GM19043 (cell line): Measurements from ENCODE around the gene ZDHHC19.
A peak's percentile ranks its signal among the peaks of the same experiment; 100 is the strongest.
"Not testable (repeated sequence)": the region's sequence is repeated elsewhere in the genome, so short reads cannot be mapped to it uniquely, and the experiment has no call there.

ENCODE experiments used
- ATAC-seq: cut with Tn5 transposase; IDR thresholded peaks from one replicate; pipeline ENCODE4 v1.9.1; 2021; ENCODE audit warnings: low read depth; ENCODE audit not compliant: unreplicated experiment

Gene ZDHHC19

DNA sequence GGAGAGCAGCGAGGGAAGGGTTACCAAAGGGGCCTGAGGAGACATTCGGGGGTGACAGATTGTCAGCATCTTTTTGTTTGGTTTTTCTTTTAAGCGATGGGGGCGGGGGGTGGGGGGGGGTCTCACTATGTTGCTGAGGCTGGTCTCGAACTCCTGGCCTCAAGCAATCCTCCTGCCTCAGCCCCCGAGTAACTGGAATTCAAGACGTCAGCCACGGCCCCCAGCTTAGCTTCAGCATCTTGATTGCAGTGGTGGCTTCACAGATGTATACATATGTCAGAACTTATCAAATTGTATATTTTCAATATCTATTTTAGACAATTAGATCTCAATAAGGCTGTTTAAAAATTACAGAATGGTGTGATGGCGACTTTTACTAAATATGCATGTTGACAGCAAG, 30.9 kb downstream of the ZDHHC19 start:
- no peak for ATAC-seq

DNA sequence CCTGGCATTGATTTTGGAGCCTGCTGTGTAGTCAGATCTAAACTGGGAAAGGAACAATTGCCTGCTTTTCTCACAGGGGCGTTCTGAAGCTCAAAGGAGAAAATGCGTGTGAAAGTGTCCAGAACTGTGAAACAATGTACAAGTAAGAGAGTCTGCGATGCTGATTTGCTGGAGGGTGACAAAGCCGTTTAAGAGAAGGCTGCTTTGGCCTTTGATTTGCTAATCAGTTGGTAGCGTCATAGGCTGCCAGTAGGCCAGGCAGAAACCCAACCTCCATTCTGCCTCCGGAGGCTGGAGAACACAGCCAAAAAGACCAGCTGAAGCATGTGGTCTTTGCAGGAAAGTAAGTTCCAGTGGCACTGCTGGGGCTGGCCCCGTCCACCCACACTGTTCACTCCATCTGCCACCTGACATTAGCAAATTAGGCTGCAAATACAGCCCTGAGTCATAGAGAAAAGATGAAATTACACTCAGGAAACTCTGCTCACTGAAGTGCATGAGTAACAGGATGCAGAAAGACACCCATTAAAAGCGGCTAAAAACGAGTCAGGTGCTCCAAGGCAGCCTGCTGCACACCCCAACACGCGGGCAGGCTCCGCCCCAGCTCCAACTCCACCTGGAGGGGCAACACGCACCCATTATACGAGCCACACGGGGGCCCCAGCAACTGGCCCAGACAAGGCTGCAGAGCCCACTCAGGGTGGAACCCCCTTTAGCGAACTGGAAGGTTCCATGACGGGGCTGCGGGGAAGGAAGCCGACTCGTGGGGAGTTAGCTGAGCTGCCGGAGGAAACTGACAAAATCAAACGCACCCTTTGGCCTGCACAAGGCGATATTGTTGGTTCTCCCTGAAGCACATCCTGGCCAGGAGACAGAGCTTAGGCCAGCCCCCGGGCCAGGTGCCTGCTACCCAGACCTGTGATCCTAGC, 31.6 kb downstream of the ZDHHC19 start:
- peak; percentile 56 for ATAC-seq

DNA sequence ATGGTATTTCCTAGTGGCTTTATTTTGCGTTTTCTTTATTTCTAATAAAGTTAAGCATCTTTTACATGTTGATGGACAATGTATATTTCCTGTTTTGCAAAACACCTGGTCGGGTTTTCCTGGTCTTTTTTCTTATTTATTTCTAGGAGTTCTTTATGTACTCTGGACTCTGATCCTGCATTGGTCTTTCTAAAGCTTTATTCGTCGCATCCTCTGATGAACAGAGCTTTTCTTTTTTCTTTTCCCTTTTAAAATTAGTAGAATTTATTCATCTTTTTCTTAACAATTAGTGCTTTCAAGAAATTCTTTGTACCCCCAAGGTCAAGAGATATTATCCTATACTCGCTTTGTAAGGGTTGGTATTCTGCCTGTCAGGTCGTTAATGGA, 32.2 kb downstream of the ZDHHC19 start:
- no peak for ATAC-seq

DNA sequence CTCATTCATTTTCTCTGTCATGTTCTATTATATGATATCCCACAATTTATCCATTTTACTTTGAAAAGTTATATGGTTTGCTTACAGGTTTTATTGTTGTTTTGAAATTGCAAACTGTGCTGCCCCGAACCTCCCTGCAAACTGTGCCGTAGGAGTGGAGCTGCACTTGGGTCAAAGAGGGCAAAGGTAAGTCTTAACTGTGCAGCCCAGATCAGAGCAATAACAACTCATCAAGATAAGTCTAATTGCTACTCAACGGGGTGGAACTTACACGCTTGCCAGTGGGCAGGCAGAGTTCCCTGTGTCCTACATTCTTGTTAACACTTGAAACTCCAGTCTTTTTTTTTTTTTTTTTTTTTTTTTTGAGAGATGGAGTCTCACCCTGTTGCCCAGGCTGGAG, 33.2 kb downstream of the ZDHHC19 start:
- ATAC-seq = no peak

DNA sequence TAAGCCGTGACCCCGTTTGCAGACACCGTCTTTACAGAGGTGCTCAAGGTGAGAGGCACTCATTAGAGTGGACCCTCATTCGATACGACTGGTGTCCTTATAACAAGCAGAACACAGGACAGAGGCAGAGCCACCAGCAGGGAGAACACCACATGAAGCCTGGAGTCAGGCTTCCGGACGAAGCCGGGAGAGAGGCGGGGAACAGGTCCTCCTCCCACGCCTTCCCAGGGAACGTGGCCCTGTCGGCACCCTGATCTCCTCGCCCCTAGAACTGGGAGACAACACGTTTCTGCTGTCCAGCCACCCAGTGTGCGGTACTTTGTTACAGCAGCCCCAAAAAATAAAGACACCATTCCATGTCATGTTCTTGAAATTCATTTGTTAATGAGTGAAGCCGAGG, 33.6 kb downstream of the ZDHHC19 start:
- no peak for ATAC-seq

DNA sequence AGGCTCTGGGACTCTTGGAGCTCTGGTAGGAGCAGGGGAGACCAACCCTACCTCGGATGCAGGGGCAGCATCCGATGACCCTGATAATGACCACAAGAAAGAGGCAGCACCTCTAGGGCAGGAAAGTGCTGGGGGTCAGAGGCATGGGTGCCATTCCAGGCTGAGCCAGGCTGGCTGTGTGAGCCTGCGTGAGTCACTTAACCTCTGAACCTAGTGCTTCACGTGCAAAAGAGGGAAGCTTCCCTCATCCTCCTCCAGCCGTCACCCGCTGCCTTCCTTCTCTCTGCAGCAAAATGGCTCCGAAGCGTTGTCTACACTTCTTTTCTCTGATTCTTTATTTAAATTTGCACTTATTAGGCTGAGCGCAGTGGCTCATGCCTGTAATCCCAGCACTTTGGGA, 35.5 kb downstream of the ZDHHC19 start:
- ATAC-seq = no peak

DNA sequence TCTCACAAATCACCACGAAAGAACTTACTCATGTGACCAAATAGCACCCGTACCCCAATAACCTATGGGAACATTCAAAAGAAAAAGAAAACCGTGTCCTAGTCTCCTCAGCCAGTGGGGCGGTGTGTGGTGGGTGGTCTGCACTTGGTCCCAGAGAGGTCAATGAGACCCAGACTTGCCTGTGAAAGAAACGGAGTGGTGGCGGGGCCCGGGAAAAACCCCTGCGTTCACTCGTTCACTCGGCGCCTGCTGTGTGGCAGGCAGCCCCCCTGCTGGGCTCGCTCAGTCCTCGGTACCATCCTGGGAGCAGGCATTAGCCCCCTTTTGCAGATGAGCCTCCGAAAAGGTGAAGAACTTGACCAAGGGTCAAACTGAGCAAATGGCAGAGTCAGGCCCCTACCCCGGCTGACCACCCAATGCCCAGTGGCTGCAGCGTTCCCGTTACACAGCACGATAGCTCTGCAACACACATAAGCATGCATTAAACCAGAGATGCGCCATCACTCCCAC, 36.0 kb downstream of the ZDHHC19 start:
- ATAC-seq = no peak

DNA sequence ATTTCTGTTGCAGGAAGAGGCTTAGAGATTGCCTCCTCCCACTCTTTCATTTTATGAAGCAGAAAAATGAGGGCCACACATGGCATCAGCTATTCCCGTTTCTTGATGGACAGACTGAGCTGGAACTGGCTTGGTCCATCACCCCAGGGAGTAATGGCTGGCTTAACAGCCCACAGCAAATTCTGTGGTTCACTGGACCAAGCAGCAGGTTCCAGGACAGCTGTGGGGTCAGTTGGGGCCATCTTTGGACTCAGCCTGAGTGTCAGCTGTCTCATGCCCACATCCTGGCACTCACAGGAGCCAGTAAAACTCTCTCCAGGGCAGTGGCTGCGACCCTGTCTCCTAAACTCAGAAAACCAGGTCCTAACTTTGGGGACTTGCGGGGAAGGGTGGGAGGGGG, 36.5 kb downstream of the ZDHHC19 start:
- no peak for ATAC-seq

DNA sequence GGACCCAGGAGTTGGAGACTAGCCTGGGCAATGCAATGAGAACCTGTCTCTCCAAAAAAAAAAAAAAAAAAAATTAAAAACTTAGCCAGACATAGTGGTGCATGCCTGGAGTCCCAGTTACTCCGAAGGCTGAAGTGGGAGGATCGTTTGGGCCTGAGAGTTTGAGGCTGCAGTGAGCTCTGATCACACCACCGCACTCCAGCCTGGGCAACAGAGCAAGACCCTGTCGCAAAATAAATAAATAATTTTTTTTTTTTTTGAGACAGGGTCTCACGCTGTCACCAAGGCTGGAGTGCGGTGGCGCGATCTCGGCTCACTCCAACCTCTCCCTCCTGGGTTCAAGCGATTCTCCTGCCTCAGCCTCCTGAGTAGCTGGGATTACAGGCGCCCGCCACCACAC, 40.9 kb downstream of the ZDHHC19 start:
- not testable (repeated sequence) for ATAC-seq

DNA sequence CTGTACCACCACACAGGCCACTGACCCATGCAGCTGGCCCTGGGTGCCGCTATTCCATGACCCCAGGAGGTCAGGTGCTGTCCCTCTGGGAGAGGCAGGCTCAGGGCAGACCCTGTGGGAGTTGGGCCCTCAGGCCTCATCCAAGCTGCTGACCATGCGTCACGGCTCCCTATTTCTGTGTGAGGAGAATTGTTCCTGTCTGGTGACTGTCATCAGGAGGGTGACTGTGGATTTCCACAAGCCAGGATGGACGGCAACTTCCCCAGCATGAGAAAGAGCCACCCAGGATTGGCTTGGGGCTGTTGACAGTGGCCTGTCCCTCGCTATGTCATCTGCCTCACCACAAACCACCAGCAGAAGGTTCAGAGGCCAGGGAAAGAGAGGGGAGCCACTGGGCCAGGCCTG, 41.4 kb downstream of the ZDHHC19 start:
- no peak for ATAC-seq

DNA sequence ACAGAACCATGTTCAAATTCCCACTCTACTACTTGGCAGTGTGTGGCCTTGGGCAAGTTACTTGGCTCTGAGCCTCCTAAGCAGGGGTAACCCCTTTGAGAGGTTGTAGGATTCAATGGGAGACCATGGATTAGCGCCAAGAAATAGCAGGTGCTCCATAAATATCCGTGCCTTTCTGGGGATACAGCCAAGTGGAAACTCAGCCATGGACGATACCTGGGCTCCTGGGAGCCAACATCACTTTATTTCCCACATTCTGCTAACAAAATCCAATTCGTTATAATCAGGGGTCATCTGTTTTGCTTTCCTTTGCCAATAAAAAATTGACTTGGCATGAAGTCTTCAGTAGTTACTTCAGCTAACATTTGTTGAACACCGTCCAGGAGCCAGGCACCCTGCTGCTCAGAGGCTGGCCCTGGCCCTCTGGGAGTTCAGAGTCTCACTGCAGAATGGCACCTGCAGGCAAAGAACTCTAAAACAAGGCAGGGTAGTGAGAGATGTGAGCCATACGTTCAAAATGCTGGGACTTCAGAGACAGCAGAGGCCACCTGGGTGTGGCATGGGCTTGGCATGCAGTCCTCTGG, 42.3 kb downstream of the ZDHHC19 start:
- ATAC-seq = no peak

DNA sequence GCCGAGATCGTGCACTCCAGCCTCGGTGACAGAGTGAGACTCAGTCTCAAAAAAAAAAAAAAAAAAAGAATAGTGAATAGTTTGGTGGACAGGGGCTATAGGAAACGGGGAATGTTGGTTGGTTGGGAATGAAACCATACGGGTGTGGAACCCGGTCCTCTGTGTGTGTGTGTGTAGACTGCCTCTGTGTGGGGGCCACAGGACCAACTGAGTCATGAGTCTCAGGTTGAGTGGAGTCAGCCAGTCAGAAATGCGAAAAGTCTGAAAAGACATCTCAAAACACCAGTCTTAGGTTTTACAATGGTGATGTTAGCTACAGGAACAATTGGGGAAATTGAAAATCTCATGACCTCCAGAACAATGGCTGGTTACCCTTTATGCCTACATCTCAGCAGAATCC, 44.5 kb downstream of the ZDHHC19 start:
- ATAC-seq = no peak

DNA sequence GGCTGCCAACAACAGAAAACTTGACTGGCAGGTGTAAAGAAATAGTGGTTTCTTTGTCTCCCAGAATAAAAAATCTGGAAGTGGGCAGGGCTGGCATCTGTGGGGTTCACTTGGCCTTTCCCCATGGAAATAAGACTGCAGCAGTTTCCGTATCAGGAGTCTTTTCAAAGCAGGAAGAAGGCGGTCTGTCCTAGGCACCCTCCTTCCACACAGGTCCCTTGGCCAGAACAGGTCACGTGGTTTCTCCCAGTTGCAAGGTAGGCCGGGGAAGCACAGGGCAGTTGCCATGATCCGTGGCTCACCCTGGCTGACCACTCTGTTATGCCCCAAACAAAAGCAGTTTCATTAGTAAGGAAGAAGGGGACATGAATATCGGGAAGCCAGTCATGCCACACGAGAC, 45.4 kb downstream of the ZDHHC19 start:
- ATAC-seq = no peak

DNA sequence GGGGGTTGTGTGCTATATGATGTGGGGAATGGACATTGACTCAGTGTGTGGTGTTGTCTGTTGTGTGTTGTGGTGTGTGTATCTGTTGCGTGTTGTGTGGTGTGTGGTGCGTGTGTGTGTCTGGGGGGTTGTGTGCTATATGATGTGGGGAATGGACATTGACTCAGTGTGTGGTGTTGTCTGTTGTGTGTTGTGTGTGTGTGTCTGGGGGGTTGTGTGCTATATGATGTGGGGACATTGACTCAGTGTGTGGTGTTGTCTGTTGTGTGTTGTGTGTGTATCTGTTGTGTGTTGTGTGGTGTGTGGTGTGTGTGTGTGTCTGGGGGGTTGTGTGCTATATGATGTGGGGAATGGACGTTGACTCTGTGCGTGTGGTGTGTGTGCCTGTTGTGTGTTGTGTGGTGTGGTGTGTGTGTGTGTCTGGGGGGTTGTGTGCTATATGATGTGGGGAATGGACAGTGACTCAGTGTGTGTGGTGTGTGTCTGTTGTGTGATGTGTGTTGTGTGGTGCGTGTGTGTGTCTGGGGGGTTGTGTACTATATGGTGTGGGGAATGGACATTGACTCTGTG, 46.1 kb downstream of the ZDHHC19 start:
- not testable (repeated sequence) for ATAC-seq

DNA sequence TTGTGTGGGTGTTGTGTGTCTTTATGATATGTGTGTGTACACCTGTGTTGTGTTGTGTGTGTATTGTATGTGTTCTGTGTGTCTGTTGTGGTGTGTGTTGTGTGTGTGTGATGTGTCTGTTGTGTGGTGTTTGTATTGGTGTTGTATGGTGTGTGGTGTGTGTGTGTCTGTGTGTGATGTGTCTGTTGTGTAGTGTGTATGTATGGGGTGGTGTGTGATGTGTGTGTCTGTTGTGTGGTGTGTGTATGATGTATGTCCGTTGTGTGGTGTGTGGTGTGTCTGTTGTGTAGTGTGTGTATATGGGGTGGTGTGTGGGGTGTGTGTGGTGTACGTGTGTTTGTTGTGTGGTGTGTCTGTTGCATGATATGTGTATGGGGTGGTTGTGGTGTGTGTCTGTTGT, 46.6 kb downstream of the ZDHHC19 start:
- ATAC-seq = no peak

DNA sequence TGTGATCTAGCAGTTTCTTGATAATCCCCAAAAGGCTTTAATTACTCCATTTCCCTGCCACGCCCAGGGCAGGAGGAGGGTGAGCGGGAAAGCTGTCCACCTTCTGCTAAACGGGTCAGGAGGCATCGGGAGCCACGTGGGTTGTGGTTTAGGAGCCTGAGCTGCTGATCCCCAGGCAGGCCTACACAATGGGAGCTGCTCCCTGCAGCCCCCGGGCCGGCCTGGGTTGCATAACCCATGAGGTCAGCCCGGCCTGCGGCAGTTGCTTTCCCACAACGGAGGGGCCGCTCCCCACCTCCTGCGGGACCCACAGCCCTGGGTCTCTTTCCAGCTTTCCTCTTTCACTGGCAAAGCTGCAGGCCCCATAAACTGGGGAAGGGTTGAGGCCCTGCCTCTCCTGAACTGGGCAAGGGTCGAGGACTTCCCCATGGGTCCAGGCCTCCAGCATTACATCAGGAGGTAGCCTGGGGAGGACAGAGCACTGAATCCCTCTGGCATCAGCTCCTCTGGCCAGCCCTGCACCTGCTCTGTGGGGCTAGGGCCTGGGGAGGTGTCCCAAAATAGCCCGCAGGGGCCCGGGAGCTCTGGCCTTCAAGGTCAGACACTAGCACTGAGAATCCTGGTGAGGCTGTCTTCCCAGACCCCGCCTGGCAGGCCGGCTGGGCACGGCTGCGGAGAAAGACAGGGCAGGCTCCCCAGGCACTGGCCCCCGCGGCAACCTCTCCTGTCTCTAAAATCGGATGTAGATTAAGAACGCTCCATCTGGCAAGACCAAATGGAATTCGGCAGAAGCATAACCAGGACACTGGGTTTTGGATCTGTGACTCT, 47.3 kb downstream of the ZDHHC19 start:
- ATAC-seq = no peak

DNA sequence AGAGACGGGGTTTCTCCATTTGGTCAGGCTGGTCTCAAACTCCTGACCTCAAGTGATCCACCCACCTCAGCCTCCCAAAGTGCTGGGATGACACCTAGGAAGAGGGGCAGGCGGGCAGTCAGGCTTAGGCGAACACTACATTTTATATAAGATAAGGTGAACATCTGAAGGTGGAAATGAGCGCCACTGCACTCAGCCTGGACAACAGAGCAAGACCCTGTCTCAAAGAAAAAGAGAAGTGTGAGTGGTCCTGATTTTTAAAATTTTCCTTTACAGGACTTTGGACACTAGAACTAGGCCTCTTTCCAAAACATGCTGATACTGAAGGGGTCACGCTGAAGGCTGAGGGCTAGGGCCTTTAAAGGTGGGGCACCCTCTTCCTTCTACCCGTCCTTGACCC, 48.0 kb downstream of the ZDHHC19 start:
- ATAC-seq = no peak

DNA sequence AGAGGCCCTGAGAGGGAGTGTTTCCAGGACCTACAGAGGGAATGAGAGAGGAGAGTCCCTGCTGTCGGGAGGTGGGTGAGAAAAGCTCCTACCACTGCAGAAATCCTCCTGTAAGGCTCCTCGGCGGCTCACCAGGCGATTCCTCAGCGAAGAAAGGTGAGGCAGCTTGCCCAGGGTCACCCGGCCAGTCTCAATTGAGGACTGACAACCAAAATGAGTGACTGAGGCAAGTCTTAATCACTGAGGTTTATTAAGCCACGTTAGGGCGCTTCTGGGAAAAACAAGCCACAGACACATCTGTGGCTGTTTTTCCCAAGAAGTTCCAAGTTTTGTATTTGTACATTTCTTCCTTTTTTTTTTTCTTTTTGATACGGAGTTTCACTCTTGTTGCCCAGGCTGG, 48.5 kb downstream of the ZDHHC19 start:
- no peak for ATAC-seq

DNA sequence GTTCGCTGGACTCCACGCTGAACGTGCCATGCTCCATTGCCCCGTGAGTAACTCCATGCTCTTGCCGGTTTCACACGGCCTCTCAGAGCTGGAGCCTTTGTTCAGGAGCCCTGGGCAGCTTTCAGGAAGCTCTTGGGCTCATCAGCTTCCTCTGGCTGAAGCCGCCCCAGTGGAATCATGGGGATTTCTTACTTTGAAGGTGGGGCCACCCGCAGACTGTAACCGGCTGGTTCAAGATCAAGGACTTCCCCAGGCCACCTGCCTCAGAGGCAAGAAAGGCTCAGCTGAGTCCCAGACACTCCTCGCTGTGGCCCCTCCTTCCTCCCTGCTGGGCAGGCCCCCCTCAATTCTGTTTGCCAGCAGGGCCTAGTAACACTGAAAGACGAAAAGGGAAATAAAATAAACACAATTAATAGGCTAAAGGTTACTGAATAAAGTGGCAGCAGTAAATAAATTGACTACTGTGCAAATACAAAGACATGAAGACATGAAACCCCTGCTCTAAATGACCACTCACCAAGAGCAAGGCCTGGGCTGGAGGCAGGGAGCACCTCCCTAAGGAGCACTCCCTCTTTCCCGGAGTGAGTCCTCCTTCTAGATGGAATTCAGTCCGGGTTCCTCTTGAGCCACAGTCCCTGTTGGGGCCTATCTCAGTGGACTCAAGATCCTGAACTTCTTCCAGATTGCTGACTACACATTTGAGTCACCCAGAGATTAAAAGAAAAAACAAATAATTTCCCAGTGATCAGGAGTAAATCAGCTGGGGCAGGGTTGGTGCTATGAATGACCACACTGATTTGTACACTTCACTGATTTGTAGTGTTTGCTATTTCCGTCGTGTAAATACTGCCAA, 51.0 kb downstream of the ZDHHC19 start:
- ATAC-seq = no peak

DNA sequence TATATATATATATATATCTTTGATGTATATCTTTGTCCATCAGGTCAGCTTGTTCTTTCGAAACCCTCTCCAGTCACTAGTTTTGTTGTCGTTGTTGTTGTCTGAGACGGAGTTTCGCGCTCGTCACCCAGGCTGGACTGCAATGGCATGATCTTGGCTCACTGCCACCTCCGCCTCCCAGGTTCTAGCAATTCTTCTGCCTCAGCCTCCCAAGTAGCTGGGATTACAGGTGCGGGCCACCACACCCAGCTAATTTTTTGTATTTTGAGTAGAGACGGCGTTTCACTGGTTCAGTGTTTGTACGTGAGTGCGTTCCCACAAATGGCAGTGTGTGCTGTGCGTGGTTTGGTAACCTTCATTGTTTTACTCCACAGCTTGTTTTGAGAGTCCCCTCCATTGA, 51.7 kb downstream of the ZDHHC19 start:
- ATAC-seq = no peak
